ENCODE results near the gene SCARB2.
"Not testable (repeated sequence)": the region's sequence is repeated elsewhere in the genome, so short reads cannot be mapped to it uniquely, and the experiment has no call there.

SCARB2 gene, protein sequence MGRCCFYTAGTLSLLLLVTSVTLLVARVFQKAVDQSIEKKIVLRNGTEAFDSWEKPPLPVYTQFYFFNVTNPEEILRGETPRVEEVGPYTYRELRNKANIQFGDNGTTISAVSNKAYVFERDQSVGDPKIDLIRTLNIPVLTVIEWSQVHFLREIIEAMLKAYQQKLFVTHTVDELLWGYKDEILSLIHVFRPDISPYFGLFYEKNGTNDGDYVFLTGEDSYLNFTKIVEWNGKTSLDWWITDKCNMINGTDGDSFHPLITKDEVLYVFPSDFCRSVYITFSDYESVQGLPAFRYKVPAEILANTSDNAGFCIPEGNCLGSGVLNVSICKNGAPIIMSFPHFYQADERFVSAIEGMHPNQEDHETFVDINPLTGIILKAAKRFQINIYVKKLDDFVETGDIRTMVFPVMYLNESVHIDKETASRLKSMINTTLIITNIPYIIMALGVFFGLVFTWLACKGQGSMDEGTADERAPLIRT

DNA sequence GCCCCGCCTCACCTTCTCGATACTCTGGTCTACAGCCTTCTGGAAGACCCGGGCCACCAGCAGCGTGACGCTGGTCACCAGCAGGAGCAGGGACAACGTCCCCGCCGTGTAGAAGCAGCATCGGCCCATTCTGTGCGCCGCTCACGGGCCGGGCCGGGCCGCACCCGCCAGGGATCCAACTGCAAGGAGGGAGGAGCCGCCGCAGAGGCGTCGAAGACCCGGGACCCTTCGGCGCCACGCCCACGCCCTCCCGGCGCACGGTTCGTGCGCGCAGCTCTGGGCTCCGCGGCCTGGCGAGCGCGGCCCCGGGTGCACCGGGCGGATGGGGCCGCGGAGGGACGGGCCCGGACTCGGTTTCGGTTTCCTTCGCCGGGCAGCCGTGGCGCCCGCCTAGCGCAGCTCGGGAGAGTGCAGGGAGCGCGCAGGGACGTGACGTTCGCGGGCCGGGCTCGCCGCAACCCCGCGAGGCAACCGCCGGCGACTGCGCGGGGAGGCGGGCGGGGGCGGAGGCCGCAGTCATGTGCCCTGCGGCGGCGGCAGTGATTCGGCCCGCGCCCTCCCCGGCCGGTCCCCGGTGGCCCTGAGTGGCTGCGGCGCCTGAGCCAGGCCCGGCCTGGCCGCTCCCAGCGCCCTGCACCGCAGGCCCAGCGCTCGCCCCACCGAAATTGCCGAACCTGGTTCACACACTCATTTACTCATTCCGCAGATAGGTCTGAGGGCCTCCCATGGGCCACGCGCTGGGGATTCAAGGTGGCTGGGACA lies at the start of gene SCARB2:
SCARB2 (minus strand) TSS at position 410 of the 762 bp plus-strand sequence; CDS start at position 129, 281 bp downstream.
- peak; percentile 77 for DNase-seq (ENCODE audit: low spot score)

DNA sequence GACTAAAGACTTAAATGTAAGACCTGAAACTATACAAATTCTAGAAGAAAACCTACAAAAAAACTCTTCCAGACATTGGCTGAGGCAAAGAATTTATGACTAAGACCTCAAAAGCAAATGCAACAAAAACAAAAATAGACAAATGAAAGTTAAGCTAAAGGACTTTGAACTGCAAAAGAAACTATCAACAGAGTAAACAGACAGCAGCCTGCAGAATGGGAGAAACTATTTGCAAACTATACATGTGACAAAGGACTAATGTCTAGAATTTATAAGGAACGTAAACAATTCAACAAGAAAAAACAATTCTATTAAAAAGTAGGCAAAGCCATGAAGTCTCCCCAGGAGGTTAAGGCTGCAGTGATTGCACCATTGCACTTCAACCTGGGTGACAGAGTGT lies 46.9 kb upstream of the SCARB2 start:
- no peak for DNase-seq (ENCODE audit: low spot score)

DNA sequence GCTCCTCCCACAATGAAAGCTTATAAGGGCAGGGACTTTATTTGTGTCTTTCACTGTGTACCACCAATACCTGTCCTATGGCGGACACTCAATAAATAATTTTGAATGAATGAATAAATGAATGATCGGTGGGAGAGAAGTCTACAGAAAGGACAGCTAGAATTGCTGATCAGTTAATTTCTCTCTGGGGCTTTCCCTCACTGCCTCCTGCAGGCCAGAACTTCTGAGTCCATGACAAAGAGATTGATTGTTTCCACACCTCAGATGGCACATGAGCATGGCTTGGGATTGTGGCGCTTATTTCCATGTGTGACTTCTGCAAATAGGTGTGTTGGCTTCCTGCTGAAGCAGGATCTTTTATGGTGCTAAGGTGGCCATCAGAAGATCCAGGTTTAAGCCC lies 44.2 kb upstream of the SCARB2 start:
- no peak for DNase-seq (ENCODE audit: low spot score)

DNA sequence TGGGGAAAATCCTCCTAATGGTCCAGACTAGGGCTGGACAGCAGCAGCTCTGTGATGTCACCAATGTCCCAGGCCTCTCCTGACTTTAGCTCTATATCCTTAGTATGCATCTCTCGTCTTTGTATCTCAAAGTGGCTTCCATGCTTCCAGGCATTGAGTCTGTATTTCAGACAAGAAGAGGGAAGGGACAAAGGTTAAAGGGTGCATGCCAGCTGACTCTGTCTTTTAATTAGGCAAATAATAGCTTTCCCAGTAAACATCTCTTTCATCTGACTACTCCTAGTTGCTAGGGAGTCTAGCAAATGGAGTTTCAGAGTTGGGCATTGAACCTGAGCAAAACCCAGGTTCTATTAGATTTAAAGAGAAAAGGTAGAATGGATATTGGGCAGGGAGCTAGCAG lies 43.3 kb upstream of the SCARB2 start:
- no peak for DNase-seq (ENCODE audit: low spot score)

DNA sequence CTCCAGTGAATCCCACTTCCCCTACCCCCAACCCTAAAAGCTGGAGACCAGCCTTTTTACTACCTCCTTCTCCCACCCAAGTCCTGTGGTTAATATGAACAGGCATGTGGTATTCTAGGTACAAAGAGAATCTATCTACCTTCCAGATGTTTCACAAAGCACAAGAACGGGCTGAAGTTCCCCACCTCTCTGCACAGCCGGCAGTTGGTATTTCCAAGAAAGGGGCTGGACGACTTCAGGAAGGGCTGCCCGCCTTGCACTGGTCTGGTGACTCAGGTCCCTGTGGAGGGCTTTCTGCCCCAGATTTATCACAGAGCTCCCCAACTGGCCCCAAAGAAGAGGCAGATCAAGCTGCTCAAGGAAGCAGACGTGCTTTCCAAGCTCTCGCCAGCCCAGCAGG lies 42.4 kb upstream of the SCARB2 start:
- DNase-seq (ENCODE audit: low spot score) = no peak

DNA sequence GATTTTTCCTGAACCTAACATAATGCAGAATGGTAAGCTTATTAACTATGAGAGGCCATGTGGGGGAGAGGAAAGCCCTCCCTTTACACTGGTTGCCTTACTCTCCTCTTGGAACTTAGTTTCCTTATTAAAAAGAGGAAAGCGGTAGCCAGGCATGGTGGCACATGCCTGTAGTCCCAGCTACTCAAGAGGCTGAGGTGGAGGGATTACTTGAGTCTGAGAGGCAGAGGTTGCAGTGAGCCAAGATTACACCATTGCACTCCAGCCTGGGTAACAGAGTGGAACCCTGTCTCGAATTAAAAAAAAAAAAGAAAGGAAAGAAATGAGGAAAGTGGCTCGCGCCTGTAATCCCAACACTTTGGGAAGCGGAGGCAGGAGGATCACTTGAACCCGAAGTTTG lies 39.9 kb upstream of the SCARB2 start:
- no peak for DNase-seq (ENCODE audit: low spot score)

DNA sequence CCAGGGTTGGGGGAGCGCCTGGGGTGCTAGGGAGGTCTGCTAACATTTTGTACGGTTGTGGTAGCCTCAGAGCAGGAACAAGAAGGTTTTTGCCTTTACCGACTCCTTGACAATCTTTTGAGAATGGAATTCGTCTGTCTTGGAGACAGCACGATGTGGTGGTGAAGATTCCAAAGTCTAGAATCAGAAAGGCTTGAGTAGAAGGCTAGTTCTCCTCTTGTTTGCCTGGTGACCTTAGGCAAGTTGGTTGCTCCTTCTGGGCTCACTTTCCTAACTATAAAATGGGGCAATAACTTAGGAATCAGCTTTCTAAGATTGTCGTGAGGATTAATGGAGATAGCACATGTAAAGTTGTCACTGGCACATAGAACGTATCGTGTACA lies 38.6 kb upstream of the SCARB2 start:
- DNase-seq (ENCODE audit: low spot score) = peak; percentile 14

DNA sequence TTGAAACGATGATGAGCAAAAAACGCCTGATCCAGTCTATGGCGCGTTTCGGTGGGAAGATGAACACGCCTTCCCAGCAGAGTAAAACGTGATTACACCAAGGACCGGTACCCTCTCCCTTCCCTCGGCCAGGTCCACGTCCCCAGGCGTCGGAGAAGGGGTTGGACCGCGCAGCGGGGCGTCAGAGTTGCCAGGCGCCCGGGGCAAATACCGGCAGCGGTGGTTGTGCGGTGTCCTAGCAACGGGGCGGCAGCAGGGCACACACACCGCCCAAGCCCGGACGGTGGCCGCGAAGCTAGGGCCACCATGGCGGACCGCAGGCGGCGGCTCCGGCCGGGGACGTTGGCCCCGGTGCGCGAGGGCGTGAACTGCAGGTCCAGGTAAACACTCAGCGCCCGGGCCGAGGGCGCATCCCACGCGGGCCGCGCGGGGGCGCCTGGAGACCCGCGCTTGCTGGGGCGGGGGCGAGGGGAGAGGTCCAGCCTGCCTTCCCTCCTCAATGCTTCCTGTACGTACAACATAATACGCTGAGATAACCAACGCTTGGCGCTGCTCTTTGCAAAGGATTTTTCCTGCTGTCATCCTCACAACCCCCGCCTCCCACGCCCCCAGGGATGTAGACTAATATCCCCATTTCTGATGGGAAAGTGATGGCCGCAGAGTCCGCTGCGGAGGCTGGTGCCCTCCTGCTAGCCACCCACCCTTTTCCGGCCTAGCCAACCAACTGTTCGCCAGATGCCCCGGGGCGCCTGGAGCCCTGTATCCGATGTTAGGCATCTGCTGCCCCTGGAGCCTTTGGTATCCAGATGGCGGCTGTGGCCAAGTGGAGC lies 38.0 kb upstream of the SCARB2 start, which contains the start of gene FAM47E:
FAM47E (plus strand) TSS at position 281 of the 830 bp plus-strand sequence; CDS start at position 307, 26 bp downstream.
- DNase-seq (ENCODE audit: low spot score) = peak; percentile 55

DNA sequence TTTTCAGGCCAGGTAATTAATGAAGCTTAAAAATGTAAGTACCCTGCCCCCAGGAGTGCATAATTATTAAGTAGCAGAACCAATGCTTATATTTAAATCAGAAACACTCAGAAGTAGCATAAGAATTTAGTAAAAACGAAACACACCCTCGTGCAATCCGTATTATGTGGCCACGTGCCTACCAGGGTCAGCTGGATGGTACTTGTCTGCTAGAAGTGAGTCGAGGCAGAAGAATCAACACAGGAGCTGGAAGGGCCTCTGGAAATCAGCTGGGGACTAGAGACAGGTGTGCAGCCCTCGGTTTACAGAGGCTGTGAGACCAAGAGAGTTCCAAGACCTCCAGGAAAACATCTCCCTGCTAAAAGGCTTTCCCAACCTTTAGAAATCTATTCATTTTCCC lies 37.3 kb upstream of the SCARB2 start:
- DNase-seq (ENCODE audit: low spot score) = no peak

DNA sequence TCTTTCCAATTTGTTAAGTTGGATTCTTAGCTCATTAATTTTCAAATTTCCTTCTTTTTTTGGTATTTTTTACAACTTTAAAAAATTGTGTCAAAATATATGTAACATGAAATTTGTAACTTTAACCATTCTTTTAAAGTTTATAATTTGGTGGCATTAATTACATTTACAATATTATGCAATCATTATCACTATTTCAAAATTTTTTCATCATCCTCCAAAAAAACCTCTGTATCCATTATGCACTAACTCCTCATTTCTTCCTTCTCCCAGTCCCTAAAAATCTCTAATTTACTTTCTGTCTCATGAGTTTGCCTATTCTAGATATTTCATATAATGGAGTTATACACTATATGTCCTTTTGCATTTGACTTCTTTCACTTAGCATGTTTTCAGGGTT lies 33.2 kb upstream of the SCARB2 start:
- no peak for DNase-seq (ENCODE audit: low spot score)

DNA sequence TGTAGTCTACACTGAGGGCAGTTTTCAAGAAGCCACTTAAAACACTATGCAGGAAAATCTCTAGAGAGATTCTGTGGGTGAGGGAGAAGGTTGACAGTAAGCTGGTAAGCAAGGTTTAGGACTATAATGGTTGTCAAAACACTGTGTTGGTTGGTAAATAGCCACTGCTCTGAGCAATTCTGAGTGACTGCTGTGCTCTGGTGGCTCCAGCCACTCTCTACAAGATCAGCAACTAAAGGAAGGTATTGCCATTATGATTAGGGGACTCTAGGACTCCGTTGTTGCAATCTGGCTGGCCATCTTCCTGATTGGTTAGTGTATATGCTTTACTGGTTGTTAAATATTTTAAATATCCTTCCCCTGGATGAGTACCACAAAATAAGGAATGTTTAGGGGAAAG lies 32.4 kb upstream of the SCARB2 start:
- DNase-seq (ENCODE audit: low spot score) = no peak

DNA sequence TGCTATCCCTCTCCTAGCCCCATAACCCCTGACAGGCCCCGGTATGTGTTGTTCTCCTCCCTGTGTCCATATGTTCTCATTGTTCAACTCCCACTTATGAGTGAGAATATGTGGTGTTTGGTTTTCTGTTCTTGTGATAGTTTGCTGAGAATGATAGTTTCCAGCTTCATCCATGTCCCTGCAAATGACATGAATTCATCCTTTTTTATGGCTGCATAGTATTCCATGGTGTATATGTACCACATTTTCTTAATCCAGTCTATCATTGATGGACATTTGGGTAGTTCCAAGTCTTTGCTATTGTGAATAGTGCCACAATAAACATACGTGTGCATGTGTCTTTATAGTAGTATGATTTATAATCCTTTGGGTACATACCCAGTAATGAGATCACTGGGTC lies 30.3 kb upstream of the SCARB2 start:
- not testable (repeated sequence) for DNase-seq (ENCODE audit: low spot score)

DNA sequence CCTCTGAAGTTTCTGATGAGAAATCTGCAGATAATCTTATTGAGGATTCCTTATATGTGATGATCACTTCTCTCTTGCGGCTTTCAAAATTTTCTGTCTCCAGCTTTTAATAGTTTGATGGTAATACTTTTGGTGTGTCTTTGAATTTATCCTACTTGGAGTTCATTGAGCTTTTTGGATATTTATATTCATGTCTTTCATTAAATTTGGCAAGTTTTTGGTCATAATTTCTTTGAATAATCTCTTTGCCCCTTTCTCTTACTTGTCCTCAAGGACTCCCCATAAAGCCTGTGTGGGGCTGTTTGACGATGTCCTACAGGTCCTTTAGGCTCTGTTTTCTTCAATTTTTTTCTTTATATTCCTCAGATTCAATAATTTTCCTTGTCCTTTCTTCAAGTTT lies 26.6 kb upstream of the SCARB2 start:
- no peak for DNase-seq (ENCODE audit: low spot score)

DNA sequence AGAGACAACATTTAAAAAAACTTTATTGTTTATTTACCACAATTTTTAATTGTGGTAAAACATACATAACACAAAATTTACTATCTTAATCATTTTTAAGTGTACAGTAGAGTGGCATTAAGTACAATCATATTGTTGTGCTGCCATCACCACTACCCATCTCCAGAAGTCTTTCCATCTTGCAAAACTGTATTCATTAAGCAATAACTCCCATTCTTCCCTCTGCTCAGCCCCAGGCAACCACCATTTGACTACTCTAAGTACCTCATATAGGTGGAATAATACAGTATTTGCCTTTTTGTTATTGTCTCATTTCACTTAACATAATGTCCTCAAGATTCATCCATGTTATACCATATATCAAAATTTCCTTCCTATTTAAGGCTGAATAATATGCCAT lies 25.1 kb upstream of the SCARB2 start:
- DNase-seq (ENCODE audit: low spot score) = no peak

DNA sequence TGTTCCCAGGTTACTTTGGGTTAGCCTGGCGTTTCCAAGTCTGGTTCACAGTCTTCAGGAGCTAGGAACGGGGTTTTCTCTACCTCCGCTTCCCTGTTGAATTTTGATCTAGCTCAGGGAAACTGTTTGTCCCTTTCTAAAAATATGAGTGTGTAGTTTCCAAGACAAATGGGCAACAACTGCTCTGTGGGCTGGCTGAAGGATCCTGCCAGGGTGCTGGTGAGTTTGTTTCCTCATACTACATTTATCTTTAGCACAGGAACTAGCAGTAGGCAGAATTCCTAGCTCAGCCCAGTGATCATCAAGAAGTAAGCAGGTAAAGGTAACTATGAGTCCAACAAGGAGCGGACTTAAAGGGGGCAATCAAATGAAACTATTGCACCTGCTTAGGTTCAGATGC lies 24.6 kb upstream of the SCARB2 start:
- no peak for DNase-seq (ENCODE audit: low spot score)

DNA sequence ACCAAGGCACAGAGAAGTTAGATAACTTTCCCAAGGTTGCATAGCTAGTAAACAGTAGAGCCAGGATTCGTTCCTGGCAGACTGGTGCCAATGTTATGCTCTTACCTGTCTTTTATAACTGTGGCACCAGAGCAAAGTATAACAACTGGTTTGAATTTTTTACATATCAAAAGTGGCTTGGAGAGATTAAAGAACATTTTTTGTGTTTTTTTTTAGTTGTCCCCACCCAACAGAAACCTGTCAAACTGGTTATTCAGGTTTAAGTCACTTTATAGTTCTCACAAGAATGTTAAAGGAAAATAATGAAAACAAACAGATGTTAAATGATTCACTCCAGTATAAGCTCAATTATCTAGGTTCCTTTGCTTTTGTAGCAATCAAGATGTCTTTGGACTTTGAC lies 22.3 kb upstream of the SCARB2 start:
- no peak for DNase-seq (ENCODE audit: low spot score)

DNA sequence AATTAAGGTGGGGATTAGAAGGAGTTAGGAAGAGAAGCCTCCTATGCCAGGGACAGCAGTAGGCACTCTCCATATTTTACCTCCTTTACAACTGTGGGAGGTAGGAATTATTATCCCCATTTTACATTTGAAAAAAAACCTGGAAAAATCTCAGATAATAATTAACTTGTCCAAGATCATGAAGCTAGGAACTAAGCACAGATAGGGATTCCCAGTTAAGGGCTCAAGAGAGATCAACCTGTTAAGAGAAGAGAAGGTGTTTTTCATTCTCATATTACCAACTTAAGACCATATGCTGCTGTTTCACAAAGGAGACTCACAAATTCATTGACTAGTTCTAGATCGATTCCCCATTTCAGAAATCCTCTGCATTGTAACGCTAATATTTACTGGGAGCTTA lies 21.8 kb upstream of the SCARB2 start:
- no peak for DNase-seq (ENCODE audit: low spot score)

DNA sequence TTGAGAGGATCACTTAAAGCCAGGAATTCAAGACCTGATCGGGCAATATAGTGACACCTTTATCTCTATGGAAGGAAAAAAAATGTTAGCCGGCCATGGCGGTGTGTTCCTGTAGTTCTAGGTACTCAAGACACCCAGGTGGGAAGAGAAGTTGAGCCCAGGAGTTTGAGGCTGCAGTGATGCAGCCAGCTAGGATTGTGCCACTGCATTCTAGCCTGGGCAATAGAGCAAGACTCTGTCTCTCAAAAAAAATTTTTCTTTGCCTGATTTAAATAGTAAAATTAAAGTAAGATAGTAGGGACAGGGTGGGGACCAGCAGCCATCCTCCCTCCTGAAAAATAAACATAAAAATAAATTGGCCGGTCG lies 21.0 kb upstream of the SCARB2 start:
- DNase-seq (ENCODE audit: low spot score) = no peak

DNA sequence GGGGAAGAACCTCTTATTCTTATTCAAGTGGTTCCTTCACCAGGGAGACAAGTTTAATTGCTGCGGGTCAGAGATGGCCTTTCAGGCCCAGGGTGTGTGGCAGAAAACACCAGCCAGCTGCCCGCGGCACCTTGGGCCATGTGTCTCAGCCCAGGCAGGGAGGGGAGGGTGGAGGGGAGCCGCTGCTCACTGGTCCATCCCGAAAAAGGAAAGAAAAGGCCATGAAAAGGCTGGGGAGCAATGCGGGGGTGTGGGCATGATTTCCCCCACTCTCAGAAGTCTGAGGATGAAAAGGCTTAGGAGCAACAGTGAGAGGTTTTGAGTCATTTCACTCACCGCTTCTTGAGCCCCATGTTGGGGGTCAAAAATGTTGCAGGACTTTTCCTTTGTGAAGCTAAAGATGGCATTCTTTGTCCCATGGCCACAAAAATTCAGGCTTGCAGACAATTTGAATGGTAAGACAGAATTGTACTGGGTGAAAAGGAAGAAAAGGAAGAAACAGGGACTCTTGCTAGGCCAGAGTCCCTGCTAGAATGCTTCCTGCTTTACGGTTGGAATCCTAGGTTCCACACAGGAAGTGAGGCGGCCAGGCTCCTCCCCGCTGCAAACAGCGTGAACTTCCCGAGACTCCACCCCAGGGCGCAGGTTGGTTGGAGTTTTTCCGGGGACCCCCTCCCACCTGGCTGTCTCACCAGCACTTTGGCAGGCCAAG lies 20.5 kb upstream of the SCARB2 start:
- no peak for DNase-seq (ENCODE audit: low spot score)

DNA sequence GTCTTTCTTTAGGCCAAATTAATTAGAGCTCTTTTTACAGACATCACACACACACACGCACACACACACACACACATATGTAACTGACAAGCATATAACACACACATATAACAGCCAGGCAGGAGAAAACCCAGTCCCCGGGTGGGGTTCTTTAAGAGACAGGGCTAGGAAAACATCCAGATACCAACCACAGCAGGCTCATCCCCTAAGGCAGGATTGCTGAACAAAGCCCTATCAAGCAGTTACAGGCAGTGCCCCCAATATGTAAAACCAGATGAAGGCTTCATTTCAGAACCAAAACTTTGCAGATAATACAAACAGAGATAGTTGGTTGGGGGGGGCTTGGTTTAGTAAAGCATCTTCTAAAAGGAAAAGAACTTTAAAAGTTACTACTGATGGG lies 19.9 kb upstream of the SCARB2 start:
- no peak for DNase-seq (ENCODE audit: low spot score)

DNA sequence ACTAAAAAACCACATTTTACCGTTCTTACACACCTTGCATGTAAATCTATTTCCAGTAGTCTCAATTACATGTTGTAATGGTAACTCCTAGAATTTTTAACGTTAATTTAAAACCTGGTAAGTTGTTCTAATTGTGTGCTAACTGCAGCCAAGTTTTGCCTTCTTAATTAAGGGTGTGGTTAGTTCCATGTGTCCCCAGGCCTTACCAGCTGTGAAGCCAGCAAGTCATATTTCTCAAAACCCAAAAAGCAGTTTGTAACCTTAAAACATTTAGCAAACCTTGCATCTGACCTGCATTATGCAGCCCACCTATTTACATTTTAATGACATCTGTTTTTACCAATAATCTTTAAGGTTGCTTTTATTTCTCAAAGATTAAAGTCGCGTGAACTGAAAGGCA lies 19.5 kb upstream of the SCARB2 start:
- no peak for DNase-seq (ENCODE audit: low spot score)

DNA sequence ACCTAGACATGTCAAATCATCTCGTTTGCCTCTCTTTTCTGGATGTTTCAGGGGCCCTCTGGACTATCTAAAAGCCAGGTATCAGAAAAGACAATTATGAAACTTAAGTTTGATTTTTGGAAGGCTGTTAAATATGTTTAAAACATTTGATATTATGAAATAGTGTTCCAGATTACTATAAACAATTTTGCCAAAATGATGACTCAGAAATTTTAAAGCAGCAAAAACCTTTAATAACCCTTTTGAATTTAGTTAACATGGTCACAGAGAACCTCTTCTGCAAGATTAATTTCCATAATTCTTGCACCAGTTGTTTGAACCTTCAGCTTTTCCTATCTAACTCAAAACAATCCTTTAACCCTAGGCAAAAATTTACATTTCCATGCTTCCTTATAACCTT lies 19.1 kb upstream of the SCARB2 start:
- no peak for DNase-seq (ENCODE audit: low spot score)

Data from cerebellar cortex (tissue), 1 donor.